H9 (cell line): Measurements from ENCODE around the gene TBXAS1. TPM values are rescaled to one million over a fixed set of nuclear protein-coding genes. Genes with fewer than 3 reads are reported as not detected.

Experiments used
- DNase-seq: peaks from one replicate; pipeline ENCODE4 v3.0.0-alpha.2; 2017
- H2AFZ ChIP-seq: one replicate; pipeline ENCODE4 v1.6.1; 2013; ENCODE audit warnings: mild to moderate bottlenecking, low read length, control low read depth, moderate library complexity
- H2AK5ac ChIP-seq: 2 replicates; pipeline ENCODE4 v1.6.1; 2013; ENCODE audit warnings: low read length, control low read depth, mixed read lengths; ENCODE audit not compliant: insufficient read length
- H2BK120ac ChIP-seq: one replicate; pipeline ENCODE4 v1.6.1; 2013; ENCODE audit warnings: low read depth, mild to moderate bottlenecking, low read length, control low read depth, inconsistent platforms; ENCODE audit not compliant: poor library complexity, severe bottlenecking
- H2BK12ac ChIP-seq: 2 replicates; pipeline ENCODE4 v1.6.1; 2013; ENCODE audit warnings: low read length, control low read depth, mixed read lengths, low read depth; ENCODE audit not compliant: insufficient read length
- H2BK15ac ChIP-seq: 2 replicates; pipeline ENCODE4 v1.6.1; 2013; ENCODE audit warnings: low read depth, low read length, control low read depth
- H2BK20ac ChIP-seq: one replicate; pipeline ENCODE4 v1.6.1; 2013; ENCODE audit warnings: low read depth, mild to moderate bottlenecking, low read length, control low read depth, inconsistent platforms; ENCODE audit not compliant: poor library complexity, severe bottlenecking
- H2BK5ac ChIP-seq: 2 replicates; pipeline ENCODE4 v1.6.1; 2013; ENCODE audit warnings: low read length, control low read depth, mixed read lengths; ENCODE audit not compliant: insufficient read length
- H3K14ac ChIP-seq: 2 replicates; pipeline ENCODE4 v1.6.1; 2013; ENCODE audit warnings: low read length, control low read depth; ENCODE audit not compliant: insufficient read depth
- H3K18ac ChIP-seq: 2 replicates; pipeline ENCODE4 v1.6.1; 2013; ENCODE audit warnings: low read depth, mild to moderate bottlenecking, mixed read lengths, low read length, control low read depth; ENCODE audit not compliant: insufficient read length
- H3K23ac ChIP-seq: 2 replicates; pipeline ENCODE4 v1.6.1; 2013; ENCODE audit warnings: low read length, control low read depth, mixed read lengths, low read depth; ENCODE audit not compliant: insufficient read length
- H3K23me2 ChIP-seq: 2 replicates; pipeline ENCODE4 v1.6.1; 2013; ENCODE audit warnings: low read depth, mild to moderate bottlenecking, mixed read lengths, low read length, control low read depth; ENCODE audit not compliant: insufficient read length, poor library complexity, severe bottlenecking
- H3K27ac ChIP-seq: 2 replicates; pipeline ENCODE4 v1.5.1; 2013; ENCODE audit warnings: low read length, control low read depth, mixed read lengths, low read depth; ENCODE audit not compliant: insufficient read length
- H3K27me3 ChIP-seq: 2 replicates; pipeline ENCODE4 v1.6.1; 2013; ENCODE audit warnings: low read length, control low read depth, inconsistent platforms; ENCODE audit not compliant: insufficient read depth
- H3K4ac ChIP-seq: 2 replicates; pipeline ENCODE4 v1.6.1; 2013; ENCODE audit warnings: low read depth, mild to moderate bottlenecking, control low read depth, inconsistent platforms, low read length, moderate library complexity
- H3K4me1 ChIP-seq: 2 replicates; pipeline ENCODE4 v1.6.1; 2013; ENCODE audit warnings: low read length, control low read depth, inconsistent platforms; ENCODE audit not compliant: insufficient read depth
- H3K4me2 ChIP-seq: 2 replicates; pipeline ENCODE4 v1.6.1; 2013; ENCODE audit warnings: low read length, control low read depth, mixed read lengths; ENCODE audit not compliant: insufficient read length, insufficient read depth
- H3K56ac ChIP-seq: 2 replicates; pipeline ENCODE4 v1.6.1; 2013; ENCODE audit warnings: low read depth, mild to moderate bottlenecking, mixed read lengths, low read length, control low read depth; ENCODE audit not compliant: insufficient read length
- H3K79me1 ChIP-seq: 2 replicates; pipeline ENCODE4 v1.6.1; 2013; ENCODE audit warnings: low read depth, mild to moderate bottlenecking, moderate library complexity, low read length, control low read depth, inconsistent platforms; ENCODE audit not compliant: insufficient read depth, poor library complexity, severe bottlenecking
- H3K79me2 ChIP-seq: 2 replicates; pipeline ENCODE4 v1.6.1; 2013; ENCODE audit warnings: low read length, control low read depth, inconsistent platforms; ENCODE audit not compliant: insufficient read depth
- H3K9ac ChIP-seq: 2 replicates; pipeline ENCODE4 v1.6.1; 2013; ENCODE audit warnings: low read length, control low read depth, mixed read lengths; ENCODE audit not compliant: insufficient read length; ENCODE audit errors: extremely low read depth
- H3K9me3 ChIP-seq: one replicate; pipeline ENCODE4 v1.6.1; 2013; ENCODE audit warnings: low read depth, low read length, inconsistent platforms; ENCODE audit not compliant: control insufficient read depth
- H3T11ph ChIP-seq: one replicate; pipeline ENCODE4 v1.6.1; 2013; ENCODE audit warnings: mild to moderate bottlenecking, low read length, control low read depth, inconsistent platforms
- H4K20me1 ChIP-seq: one replicate; pipeline ENCODE4 v1.6.1; 2013; ENCODE audit not compliant: control insufficient read depth, insufficient read length, insufficient read depth
- H4K5ac ChIP-seq: 2 replicates; pipeline ENCODE4 v1.6.1; 2013; ENCODE audit warnings: low read depth, mild to moderate bottlenecking, mixed read lengths, low read length, control low read depth; ENCODE audit not compliant: insufficient read length
- H4K8ac ChIP-seq: replicated peaks from 2 replicates; pipeline ENCODE4 v1.6.1; 2013; ENCODE audit warnings: low read length, control low read depth, mixed read lengths, low read depth; ENCODE audit not compliant: insufficient read length
- H4K91ac ChIP-seq: 2 replicates; pipeline ENCODE4 v1.6.1; 2013; ENCODE audit warnings: low read depth, mild to moderate bottlenecking, moderate library complexity, mixed read lengths, low read length, control low read depth; ENCODE audit not compliant: insufficient read length
- H3K27ac Mint-ChIP-seq, 3 experiments: 2 replicates in 2 of 3; 3 replicates in 1 of 3; pipeline ENCODE4 v1.8.0; 2020 to 2021; ENCODE audit warnings: mixed read lengths in 3 of 3, mild to moderate bottlenecking in 1 of 3, moderate library complexity in 1 of 3
- H3K27me3 Mint-ChIP-seq: 2 replicates; pipeline ENCODE4 v1.8.0; 2021; ENCODE audit warnings: low read depth, mild to moderate bottlenecking, moderate library complexity, mixed read lengths
- H3K36me3 Mint-ChIP-seq, 3 experiments: 2 replicates in 2 of 3; 3 replicates in 1 of 3; pipeline ENCODE4 v1.8.0; 2020 to 2021; ENCODE audit warnings: low read depth in 3 of 3, mixed read lengths in 3 of 3; ENCODE audit not compliant: insufficient read depth in 1 of 3
- H3K4me1 Mint-ChIP-seq, 2 experiments: 2 replicates each; pipeline ENCODE4 v1.8.0; 2020; ENCODE audit warnings: mixed read lengths in 2 of 2
- H3K4me3 Mint-ChIP-seq, 2 experiments: 2 replicates in 1 of 2; 3 replicates in 1 of 2; pipeline ENCODE4 v1.8.0; 2020 to 2021; ENCODE audit warnings: mild to moderate bottlenecking in 2 of 2, mixed read lengths in 2 of 2, moderate library complexity in 1 of 2
- H3K9me3 Mint-ChIP-seq, 2 experiments: 2 replicates in 1 of 2; 3 replicates in 1 of 2; pipeline ENCODE4 v1.8.0; 2020; ENCODE audit warnings: mild to moderate bottlenecking in 2 of 2, mixed read lengths in 2 of 2, moderate library complexity in 1 of 2
- WGBS: extraction: QIAGEN DNeasy Blood & Tissue Kit; methylation state at CpG from one replicate; pipeline ENCODE4 v1.1.7; 2013; ENCODE audit warnings: missing lambda C conversion rate, low lambda C conversion rate, mixed read lengths; ENCODE audit not compliant: insufficient read length; ENCODE audit errors: extremely low coverage; 5-methylcytosine and 5-hydroxymethylcytosine counted together
- total RNA-seq: library from RNA; stranded (reverse); gene quantifications from 2 replicates; pipeline ENCODE4 v1.2.1, GENCODE V29; 2021
- TF ChIP-seq, protein P1 (sequence below): fragments of 200-600 bp; sonication (generic); conservative IDR thresholded peaks from 3 replicates; pipeline ENCODE4 v1.8.0; 2021; ENCODE audit warnings: antibody characterized with exemption, mild to moderate bottlenecking

The TBXAS1 gene
- total RNA-seq, 1 experiment from 2014 or later, result 0.39 TPM

- Histone ChIP-seq H3K4me2 (no peak overlapping the region), H4K20me1 (no peaks in the 10 kb centered on the region), H3K23me2 (no peaks in the 10 kb centered on the region), H3K14ac (no peak overlapping the region), H2AK5ac (no peak overlapping the region), H3K27ac (no peak overlapping the region), H3K4me1 (no peaks in the 10 kb centered on the region), H3K9me3 (no peaks in the 10 kb centered on the region), H3K79me1 (no peaks in the 10 kb centered on the region), H2BK12ac (no peak overlapping the region), H3K23ac (no peak overlapping the region), H2BK5ac (no peak overlapping the region), H3K79me2 (no peaks in the 10 kb centered on the region), H2BK20ac (no peak overlapping the region), H3T11ph (no peak overlapping the region), H3K56ac (no peak overlapping the region), H4K5ac (no peak overlapping the region), H4K8ac (no peak overlapping the region), H3K9ac (no peak overlapping the region), H3K4ac (no peak overlapping the region), H2BK120ac (no peak overlapping the region), H4K91ac (no peak overlapping the region), H2AFZ (no peak overlapping the region), H3K18ac (no peak overlapping the region), H3K27me3 (no peaks in the 10 kb centered on the region), H2BK15ac (no peak overlapping the region)
- TF ChIP-seq, protein P1, sequence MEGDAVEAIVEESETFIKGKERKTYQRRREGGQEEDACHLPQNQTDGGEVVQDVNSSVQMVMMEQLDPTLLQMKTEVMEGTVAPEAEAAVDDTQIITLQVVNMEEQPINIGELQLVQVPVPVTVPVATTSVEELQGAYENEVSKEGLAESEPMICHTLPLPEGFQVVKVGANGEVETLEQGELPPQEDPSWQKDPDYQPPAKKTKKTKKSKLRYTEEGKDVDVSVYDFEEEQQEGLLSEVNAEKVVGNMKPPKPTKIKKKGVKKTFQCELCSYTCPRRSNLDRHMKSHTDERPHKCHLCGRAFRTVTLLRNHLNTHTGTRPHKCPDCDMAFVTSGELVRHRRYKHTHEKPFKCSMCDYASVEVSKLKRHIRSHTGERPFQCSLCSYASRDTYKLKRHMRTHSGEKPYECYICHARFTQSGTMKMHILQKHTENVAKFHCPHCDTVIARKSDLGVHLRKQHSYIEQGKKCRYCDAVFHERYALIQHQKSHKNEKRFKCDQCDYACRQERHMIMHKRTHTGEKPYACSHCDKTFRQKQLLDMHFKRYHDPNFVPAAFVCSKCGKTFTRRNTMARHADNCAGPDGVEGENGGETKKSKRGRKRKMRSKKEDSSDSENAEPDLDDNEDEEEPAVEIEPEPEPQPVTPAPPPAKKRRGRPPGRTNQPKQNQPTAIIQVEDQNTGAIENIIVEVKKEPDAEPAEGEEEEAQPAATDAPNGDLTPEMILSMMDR, result no peak
- Mint-ChIP-seq H3K9me3 (peaks cover 26 to 30% of the 10 kb centered on the region in 2 experiments), H3K4me1 (peaks cover 0 to 5% of the 10 kb centered on the region in 2 experiments; a peak in 2 of 4 replicates), H3K27ac (no peak overlapping the region; a peak in 1 of 7 replicates), H3K27me3 (peaks cover 5% of the 10 kb centered on the region), H3K36me3 (peaks cover 14 to 19% (median 15%) of the 10 kb centered on the region in 3 experiments), H3K4me3 (no peak overlapping the region)
- DNase-seq, result no peak
- no CpG with 5 or more reads among the region's 1 CpG for WGBS
Observed at GRCh38 chr7:139804571-139804970, 24.5 kb upstream of the TBXAS1 start.
